ENCODE data around the gene ZNF587B.

ZNF587B gene

DNA sequence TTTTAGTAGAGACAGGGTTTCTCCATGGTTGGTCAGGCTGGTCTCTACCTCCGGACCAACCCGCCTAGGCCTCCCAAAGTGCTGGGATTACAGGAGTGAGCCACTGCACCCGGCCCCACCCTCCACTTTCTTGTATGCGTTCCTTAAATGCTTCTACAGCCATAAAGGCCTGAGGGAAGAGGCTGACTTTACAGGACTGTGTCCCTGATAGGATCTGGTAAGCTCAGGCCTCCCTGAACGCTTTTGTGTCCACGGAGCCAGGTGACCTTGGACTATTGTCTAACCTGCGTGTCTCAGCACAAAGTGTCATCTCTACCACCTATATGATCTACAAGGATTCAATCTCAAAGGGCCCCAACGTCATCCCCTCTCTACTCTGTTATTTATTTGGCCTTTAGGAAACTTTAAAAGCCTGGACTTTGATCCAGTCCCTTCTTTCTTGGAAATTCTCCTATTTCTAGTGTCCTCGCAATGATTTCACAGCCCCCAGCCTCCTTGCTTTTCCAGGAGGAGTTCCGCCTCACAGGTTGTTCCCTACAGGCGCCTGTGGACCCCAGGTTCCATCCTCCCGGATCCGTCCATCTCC, 16.1 kb upstream of the ZNF587B start:
- Histone ChIP-seq H3K4me2 (ENCODE audit: low read length) (peak overlapping the region; percentile 92), H2AFZ (ENCODE audit: low read length) (no peak overlapping the region), H3K9me3 (ENCODE audit: low read length) (no peaks in the 10 kb centered on the region), H3K9me2 (ENCODE audit: low read depth, low read length) (no peaks in the 10 kb centered on the region), H3K9ac (ENCODE audit: low read length) (peak overlapping the region; percentile 92), H3K79me2 (ENCODE audit: insufficient read depth, low read length) (peaks cover 8% of the 10 kb centered on the region; the same call in 1 of the 2 replicates), H3K4me1 (ENCODE audit: insufficient read depth, low read length, severe bottlenecking) (peaks cover 37% of the 10 kb centered on the region), H3K27ac (ENCODE audit: low read depth, low read length, poor library complexity, severe bottlenecking) (peak overlapping the region; percentile 8), H3K27me3 (ENCODE audit: insufficient read depth, low read length) (no peaks in the 10 kb centered on the region), H4K20me1 (ENCODE audit: insufficient read depth, low read length) (no peaks in the 10 kb centered on the region), H3K4me3 (ENCODE audit: low read depth, low read length, poor library complexity, severe bottlenecking) (peak overlapping the region; percentile 94), H3F3A (ENCODE audit: insufficient read depth, low read length) (no peaks in the 10 kb centered on the region), H3K36me3 (ENCODE audit: insufficient read depth, low read length) (peaks cover 23% of the 10 kb centered on the region)
- TF ChIP-seq, protein P1, sequence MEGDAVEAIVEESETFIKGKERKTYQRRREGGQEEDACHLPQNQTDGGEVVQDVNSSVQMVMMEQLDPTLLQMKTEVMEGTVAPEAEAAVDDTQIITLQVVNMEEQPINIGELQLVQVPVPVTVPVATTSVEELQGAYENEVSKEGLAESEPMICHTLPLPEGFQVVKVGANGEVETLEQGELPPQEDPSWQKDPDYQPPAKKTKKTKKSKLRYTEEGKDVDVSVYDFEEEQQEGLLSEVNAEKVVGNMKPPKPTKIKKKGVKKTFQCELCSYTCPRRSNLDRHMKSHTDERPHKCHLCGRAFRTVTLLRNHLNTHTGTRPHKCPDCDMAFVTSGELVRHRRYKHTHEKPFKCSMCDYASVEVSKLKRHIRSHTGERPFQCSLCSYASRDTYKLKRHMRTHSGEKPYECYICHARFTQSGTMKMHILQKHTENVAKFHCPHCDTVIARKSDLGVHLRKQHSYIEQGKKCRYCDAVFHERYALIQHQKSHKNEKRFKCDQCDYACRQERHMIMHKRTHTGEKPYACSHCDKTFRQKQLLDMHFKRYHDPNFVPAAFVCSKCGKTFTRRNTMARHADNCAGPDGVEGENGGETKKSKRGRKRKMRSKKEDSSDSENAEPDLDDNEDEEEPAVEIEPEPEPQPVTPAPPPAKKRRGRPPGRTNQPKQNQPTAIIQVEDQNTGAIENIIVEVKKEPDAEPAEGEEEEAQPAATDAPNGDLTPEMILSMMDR (IDR thresholded peaks at IDR 0.05; ENCODE audit: low read length), result no peak
- no peak for TF ChIP-seq EZH2 (IDR thresholded peaks at IDR 0.05; ENCODE audit: borderline replicate concordance, low read length)

DNA sequence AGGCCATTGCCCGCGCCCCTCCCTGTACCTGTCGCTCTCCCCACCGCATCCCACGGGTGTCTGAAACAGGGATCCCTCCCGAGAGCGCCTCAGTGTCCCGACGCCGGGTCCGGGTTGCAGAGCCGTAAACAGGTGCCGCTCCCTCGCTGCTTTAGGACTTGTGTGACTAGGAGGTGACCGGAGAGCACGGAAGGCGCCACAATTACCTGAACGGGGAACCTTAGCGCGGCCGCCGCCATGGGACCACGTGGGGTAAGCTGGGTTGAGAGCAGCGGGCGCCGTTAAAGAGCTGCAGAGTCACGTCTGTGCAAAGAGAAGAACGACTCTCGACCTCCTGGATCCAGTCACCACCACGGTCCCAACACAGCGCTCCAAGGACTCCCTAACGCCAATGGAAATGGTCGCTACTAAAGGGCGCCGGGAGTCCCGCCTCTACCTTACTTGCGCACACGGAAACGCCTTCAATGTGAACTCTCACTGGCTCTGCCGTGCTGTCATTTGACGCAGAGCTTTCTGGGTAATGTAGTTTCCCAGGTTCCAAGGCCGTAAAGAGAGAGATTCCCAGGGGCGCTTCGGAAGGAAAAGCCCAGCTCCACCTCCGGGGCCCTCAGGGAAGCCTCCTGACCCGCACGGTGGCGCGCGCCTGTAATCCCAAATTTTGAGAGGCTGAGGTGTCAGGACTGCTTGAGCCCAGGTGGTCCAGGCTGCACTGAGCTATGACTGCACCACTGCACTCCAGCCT, 15.4 kb upstream of the ZNF587B start, which contains the start of gene ZNF552:
ZNF552 (minus strand) TSS at position 409 of the 742 bp plus-strand sequence; CDS start at position 239, 170 bp downstream.
- H4K20me1 ChIP-seq (ENCODE audit: insufficient read depth, low read length), result no peaks in the 10 kb centered on the region
- peak within 1 kb of the TSS; percentile 8 for H3K27ac ChIP-seq (ENCODE audit: low read depth, low read length, poor library complexity, severe bottlenecking)
- peak within 1 kb of the TSS; percentile 92 for H3K9ac ChIP-seq (ENCODE audit: low read length)
- no peaks in the 10 kb centered on the region for H3K27me3 ChIP-seq (ENCODE audit: insufficient read depth, low read length)
- peak within 1 kb of the TSS; percentile 94 for H3K4me3 ChIP-seq (ENCODE audit: low read depth, low read length, poor library complexity, severe bottlenecking)
- no peak within 1 kb of the TSS for H2AFZ ChIP-seq (ENCODE audit: low read length)
- no peaks in the 10 kb centered on the region for H3K9me3 ChIP-seq (ENCODE audit: low read length)
- H3F3A ChIP-seq (ENCODE audit: insufficient read depth, low read length), result no peaks in the 10 kb centered on the region
- TF ChIP-seq EZH2 (IDR thresholded peaks at IDR 0.05; ENCODE audit: borderline replicate concordance, low read length), result no peak
- TF ChIP-seq, protein P1 (IDR thresholded peaks at IDR 0.05; ENCODE audit: low read length), result no peak
- H3K79me2 ChIP-seq (ENCODE audit: insufficient read depth, low read length), result peaks cover 9% of the 10 kb centered on the region
- peaks cover 38% of the 10 kb centered on the region for H3K4me1 ChIP-seq (ENCODE audit: insufficient read depth, low read length, severe bottlenecking)
- peaks cover 16% of the 10 kb centered on the region; the same call in 1 of the 2 replicates for H3K36me3 ChIP-seq (ENCODE audit: insufficient read depth, low read length)
- peak within 1 kb of the TSS; percentile 92 for H3K4me2 ChIP-seq (ENCODE audit: low read length)
- no peaks in the 10 kb centered on the region for H3K9me2 ChIP-seq (ENCODE audit: low read depth, low read length)

DNA sequence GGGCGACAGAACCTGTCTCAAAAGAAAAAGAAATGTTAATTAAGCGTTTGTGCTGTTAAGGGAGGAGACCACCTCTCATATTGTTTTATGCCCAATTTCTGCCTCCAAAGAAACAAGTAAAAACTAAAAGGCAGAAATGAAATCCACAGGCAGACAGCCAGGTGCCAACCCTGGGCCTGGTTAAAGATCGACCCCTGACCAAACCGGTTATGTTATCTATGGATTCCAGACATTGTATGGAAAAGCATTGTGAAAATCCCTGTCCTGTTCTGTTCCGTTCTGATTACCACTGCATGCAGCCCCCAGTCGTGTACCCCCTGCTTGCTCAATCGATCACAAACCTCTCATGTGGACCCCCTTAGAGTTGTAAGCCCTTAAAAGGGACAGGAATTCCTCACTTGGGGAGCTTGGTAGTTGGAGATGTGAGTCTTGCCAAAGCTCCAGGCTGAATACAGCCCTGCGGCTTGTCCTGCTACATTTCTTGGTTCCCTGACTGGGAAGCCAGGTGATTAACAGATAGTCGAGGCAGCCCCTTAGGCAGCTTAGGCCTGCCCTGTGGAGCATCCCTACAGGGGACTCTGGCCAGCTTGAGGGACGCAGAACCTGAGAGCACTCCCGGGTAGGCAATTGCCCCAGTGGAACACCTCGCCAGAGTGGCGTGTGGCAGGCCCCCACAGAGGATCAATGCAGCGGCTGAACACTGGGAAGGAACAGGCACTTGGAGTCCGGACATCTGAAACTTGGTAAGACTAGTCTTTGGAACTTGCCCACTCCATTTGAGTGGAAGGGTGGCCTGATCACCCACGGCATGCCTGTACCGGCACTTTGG, 14.6 kb upstream of the ZNF587B start:
- Histone ChIP-seq H4K20me1 (ENCODE audit: insufficient read depth, low read length) (no peaks in the 10 kb centered on the region), H3F3A (ENCODE audit: insufficient read depth, low read length) (no peaks in the 10 kb centered on the region), H3K9me3 (ENCODE audit: low read length) (no peaks in the 10 kb centered on the region), H3K4me2 (ENCODE audit: low read length) (peak overlapping the region; percentile 92), H3K4me1 (ENCODE audit: insufficient read depth, low read length, severe bottlenecking) (peaks cover 40% of the 10 kb centered on the region), H3K36me3 (ENCODE audit: insufficient read depth, low read length) (peaks cover 8% of the 10 kb centered on the region; the same call in 1 of the 2 replicates), H3K9me2 (ENCODE audit: low read depth, low read length) (no peaks in the 10 kb centered on the region), H3K9ac (ENCODE audit: low read length) (peak overlapping the region; percentile 92), H2AFZ (ENCODE audit: low read length) (no peak overlapping the region), H3K79me2 (ENCODE audit: insufficient read depth, low read length) (peaks cover 17% of the 10 kb centered on the region), H3K27ac (ENCODE audit: low read depth, low read length, poor library complexity, severe bottlenecking) (no peak overlapping the region), H3K4me3 (ENCODE audit: low read depth, low read length, poor library complexity, severe bottlenecking) (peak overlapping the region; percentile 94), H3K27me3 (ENCODE audit: insufficient read depth, low read length) (no peaks in the 10 kb centered on the region)
- TF ChIP-seq, protein P1 (IDR thresholded peaks at IDR 0.05; ENCODE audit: low read length), result no peak
- TF ChIP-seq EZH2 (IDR thresholded peaks at IDR 0.05; ENCODE audit: borderline replicate concordance, low read length), result no peak
